IPS DF 19.7 (cell line): ENCODE results near the gene DIP2B.
"Not testable (repeated sequence)": the region's sequence is repeated elsewhere in the genome, so short reads cannot be mapped to it uniquely, and the experiment has no call there.

ENCODE experiments used
- DNase-seq: peaks from one replicate; pipeline ENCODE4 v3.0.0-alpha.2; 2013; ENCODE audit warnings: low read depth, low spot score

The DIP2B gene

GRCh38 chr12:50676756-50677155 is 172.0 kb downstream of the DIP2B start:
- no peak for DNase-seq

GRCh38 chr12:50677858-50678257 is 173.1 kb downstream of the DIP2B start:
- DNase-seq: no peak

GRCh38 chr12:50678650-50679365 is 174.0 kb downstream of the DIP2B start:
- no peak for DNase-seq

- DNase-seq: no peak
These were observed 174.8 kb downstream of the DIP2B start for GRCh38 chr12:50679612-50680011.

- not testable (repeated sequence) for DNase-seq
These were observed 176.3 kb downstream of the DIP2B start for GRCh38 chr12:50681064-50681463.

- DNase-seq: no peak
These were observed 180.9 kb downstream of the DIP2B start for GRCh38 chr12:50685641-50686040.

- no peak for DNase-seq
These were observed 181.6 kb downstream of the DIP2B start for GRCh38 chr12:50686406-50686805.

GRCh38 chr12:50686976-50687375 is 182.2 kb downstream of the DIP2B start:
- DNase-seq: no peak

- DNase-seq: no peak
These were observed 184.7 kb downstream of the DIP2B start for GRCh38 chr12:50689437-50689836.

GRCh38 chr12:50690925-50691324 is 186.1 kb downstream of the DIP2B start:
- DNase-seq: no peak

- no peak for DNase-seq
These were observed 191.2 kb downstream of the DIP2B start for GRCh38 chr12:50695961-50696360.

- no peak for DNase-seq
These were observed 192.1 kb downstream of the DIP2B start for GRCh38 chr12:50696931-50697330.

- no peak for DNase-seq
These were observed 194.4 kb downstream of the DIP2B start for GRCh38 chr12:50699154-50699553.

GRCh38 chr12:50699940-50700339 is 195.2 kb downstream of the DIP2B start:
- DNase-seq: no peak

- DNase-seq: no peak
These were observed 201.8 kb downstream of the DIP2B start for GRCh38 chr12:50706606-50707005.

GRCh38 chr12:50707396-50707795 is 202.6 kb downstream of the DIP2B start:
- DNase-seq: no peak

- DNase-seq: no peak
These were observed 203.8 kb downstream of the DIP2B start for GRCh38 chr12:50708631-50709030.

GRCh38 chr12:50711121-50711520 is 206.3 kb downstream of the DIP2B start:
- no peak for DNase-seq

- no peak for DNase-seq
These were observed 210.4 kb downstream of the DIP2B start for GRCh38 chr12:50715174-50715573.

- DNase-seq: no peak
These were observed 214.0 kb downstream of the DIP2B start for GRCh38 chr12:50718760-50719159.

GRCh38 chr12:50720085-50720484 is 215.3 kb downstream of the DIP2B start:
- DNase-seq: no peak

GRCh38 chr12:50720501-50720900 is 215.7 kb downstream of the DIP2B start:
- DNase-seq: no peak

- no peak for DNase-seq
These were observed 219.1 kb downstream of the DIP2B start for GRCh38 chr12:50723865-50724264.
